IgD-negative memory B cell (primary cell): ENCODE results near the gene ZNF91. TPM values are rescaled to one million over a fixed set of nuclear protein-coding genes. Genes with fewer than 3 reads are reported as not detected.
"Not testable (repeated sequence)": the region's sequence is repeated elsewhere in the genome, so short reads cannot be mapped to it uniquely, and the experiment has no call there.

Experiments
- H3K27ac Mint-ChIP-seq, 3 donors: one replicate each; pipeline ENCODE4 v1.8.0; 2020 to 2022; ENCODE audit warnings: mild to moderate bottlenecking in 3 of 3, mixed read lengths in 3 of 3, moderate library complexity in 1 of 3
- H3K27me3 Mint-ChIP-seq: one replicate; pipeline ENCODE4 v1.8.0; 2021; ENCODE audit warnings: mixed read lengths
- H3K36me3 Mint-ChIP-seq: one replicate; pipeline ENCODE4 v1.8.0; 2020; ENCODE audit warnings: mild to moderate bottlenecking, mixed read lengths
- H3K4me1 Mint-ChIP-seq, 3 donors: one replicate each; pipeline ENCODE4 v1.8.0; 2020 to 2022; ENCODE audit warnings: mixed read lengths in 3 of 3, mild to moderate bottlenecking in 1 of 3
- H3K4me3 Mint-ChIP-seq, 4 donors: one replicate each; pipeline ENCODE4 v1.8.0; 2020 to 2022; ENCODE audit warnings: mild to moderate bottlenecking in 4 of 4, mixed read lengths in 4 of 4, moderate library complexity in 3 of 4
- H3K9me3 Mint-ChIP-seq, 3 donors: one replicate each; pipeline ENCODE4 v1.8.0; 2020 to 2021; ENCODE audit warnings: mixed read lengths in 3 of 3, mild to moderate bottlenecking in 1 of 3
- polyA plus RNA-seq: library from polyadenylated mRNA; unstranded; fragments of 300-500 nt; fragmentation: Illumina TruSeq; gene quantifications from one replicate; pipeline ENCODE4 v1.2.3, GENCODE V29; 2021

Gene ZNF91
- 32.3 TPM for polyA plus RNA-seq

DNA sequence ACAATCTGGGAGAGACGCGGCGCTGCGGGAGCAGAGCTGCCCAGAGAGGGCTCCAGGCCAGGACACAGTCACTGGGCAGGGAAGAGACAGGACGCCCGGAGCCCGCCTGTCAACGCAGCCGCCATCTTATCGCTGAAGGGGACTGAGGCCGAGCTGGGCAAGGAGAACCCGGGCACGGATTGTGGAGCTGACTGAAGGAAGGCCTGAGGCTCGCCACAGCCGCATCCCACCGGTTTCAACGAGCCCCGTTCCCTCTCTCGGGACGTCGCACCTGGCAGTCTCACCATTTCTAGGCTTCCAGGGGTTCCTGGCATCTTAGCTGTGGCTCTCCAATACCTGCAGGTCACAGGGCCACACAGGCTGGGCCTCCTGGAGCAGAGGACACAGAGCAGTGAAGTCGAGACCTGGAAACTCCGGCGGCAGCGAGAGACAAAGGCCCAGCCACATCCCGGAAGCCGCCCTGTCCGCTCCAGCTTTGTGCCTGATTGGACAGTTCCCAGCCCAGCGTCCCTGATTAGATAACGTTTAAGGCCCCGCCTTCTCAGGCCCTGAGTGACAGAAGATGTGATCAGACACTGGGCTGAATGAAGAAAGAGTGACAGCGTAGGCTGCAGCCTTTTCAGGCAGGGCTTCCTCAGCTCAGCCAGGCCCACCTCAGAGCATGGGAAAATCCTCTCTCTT, at the start of gene ZNF91:
Gene ZNF91, minus strand, starts transcription at position 431 of the 681 bp plus-strand sequence. Its CDS starts 117 bp downstream, at position 314.
- Mint-ChIP-seq H3K27ac (peak within 1 kb of the TSS; percentile 97 to 99 (median 98)), H3K4me3 (peak within 1 kb of the TSS; percentile 97 to 100 (median 99)), H3K27me3 (no peaks in the 10 kb centered on the region), H3K36me3 (peaks cover 9% of the 10 kb centered on the region), H3K4me1 (peaks cover 20 to 28% (median 23%) of the 10 kb centered on the region in 3 donors), H3K9me3 (no peaks in the 10 kb centered on the region)

DNA sequence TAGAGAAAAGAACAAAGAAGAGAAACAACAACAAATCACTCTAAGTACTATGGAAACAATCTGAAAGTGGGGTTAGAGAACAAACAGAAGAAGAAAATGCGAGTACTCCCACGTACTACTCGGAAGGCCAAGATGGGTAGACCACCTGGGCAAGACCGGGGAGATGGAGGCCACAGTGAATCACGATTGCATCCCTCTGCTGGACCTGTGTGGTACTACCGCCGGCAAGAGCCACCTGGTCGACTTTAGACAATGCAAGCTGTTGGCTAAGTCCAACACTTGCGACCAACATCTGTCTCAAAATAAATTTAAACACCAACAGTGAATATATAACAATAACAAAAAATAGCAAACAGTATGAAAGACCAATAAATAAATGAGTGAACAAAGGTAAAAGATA, 45.5 kb upstream of the ZNF91 start:
- no peak overlapping the region for H3K4me3 Mint-ChIP-seq
- H3K27ac Mint-ChIP-seq, result no peak overlapping the region
- H3K4me1 Mint-ChIP-seq, result no peaks in the 10 kb centered on the region
- no peaks in the 10 kb centered on the region for H3K27me3 Mint-ChIP-seq
- peaks cover 16 to 19% (median 17%) of the 10 kb centered on the region in 3 donors for H3K9me3 Mint-ChIP-seq
- no peaks in the 10 kb centered on the region for H3K36me3 Mint-ChIP-seq

DNA sequence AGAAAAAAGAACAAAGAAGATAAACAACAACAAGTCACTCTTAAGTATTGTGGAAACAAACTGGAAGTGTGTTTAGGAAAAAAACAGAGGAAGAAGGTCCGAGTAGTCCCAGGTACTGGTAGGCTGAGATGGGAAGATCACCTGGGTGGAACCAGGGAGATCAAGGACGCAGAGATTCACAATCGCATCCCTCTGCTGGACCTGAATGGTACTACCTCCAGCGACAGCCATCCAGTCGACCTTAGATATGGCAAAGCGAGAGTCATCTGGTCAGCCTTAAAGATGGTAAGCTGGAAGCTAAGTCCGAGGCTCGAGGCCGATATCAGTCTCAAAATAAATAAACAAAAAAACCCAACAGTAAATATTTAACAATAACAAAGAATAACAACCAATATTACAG, 44.9 kb upstream of the ZNF91 start:
- no peaks in the 10 kb centered on the region for H3K4me1 Mint-ChIP-seq
- H3K27me3 Mint-ChIP-seq, result no peaks in the 10 kb centered on the region
- H3K27ac Mint-ChIP-seq, result no peak overlapping the region
- peaks cover 16 to 19% (median 17%) of the 10 kb centered on the region in 3 donors for H3K9me3 Mint-ChIP-seq
- no peaks in the 10 kb centered on the region for H3K36me3 Mint-ChIP-seq
- H3K4me3 Mint-ChIP-seq, result no peak overlapping the region

DNA sequence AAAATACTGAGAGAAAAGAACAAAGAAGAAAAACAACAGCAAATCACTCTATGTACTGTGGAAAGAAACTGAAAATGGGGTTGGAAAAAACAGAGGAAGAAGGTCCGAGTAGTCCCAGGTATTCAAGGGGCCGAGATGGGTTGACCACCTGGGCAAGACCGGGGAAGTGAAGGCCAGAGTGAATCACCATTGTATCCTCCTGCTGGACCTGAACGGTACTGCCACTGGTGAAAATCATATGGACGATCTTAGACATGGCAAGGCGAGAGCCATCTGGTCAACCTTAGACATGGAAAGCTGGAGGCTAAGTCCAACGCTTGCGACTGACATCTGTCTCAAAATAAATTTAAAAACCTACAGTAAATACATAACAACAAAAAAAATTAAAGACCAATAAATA, 44.4 kb upstream of the ZNF91 start:
- Mint-ChIP-seq H3K4me1 (no peaks in the 10 kb centered on the region), H3K4me3 (no peak overlapping the region), H3K27me3 (no peaks in the 10 kb centered on the region), H3K9me3 (peaks cover 18 to 19% (median 19%) of the 10 kb centered on the region in 3 donors), H3K36me3 (no peaks in the 10 kb centered on the region), H3K27ac (no peak overlapping the region)

DNA sequence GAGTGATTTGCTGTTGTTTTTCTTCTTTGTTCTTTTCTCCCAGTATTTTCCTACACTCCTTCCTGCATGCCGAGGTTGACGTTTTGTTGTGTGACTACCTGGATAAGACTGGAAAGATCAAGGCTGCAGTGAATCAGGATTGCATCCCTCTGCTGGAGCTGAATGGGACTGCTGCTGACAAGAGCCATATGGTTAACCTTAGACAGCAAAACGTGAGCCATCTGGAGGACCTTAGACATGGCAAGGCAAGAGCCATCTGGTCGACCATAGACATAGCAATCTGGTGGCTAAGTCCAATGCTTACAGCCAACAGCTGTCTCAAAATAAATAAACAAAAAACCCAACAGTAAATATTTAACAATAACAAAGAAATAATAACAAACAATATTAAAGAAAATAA, 42.6 kb upstream of the ZNF91 start:
- Mint-ChIP-seq H3K27me3 (no peaks in the 10 kb centered on the region), H3K27ac (no peak overlapping the region), H3K36me3 (no peaks in the 10 kb centered on the region), H3K9me3 (peaks cover 21 to 23% (median 22%) of the 10 kb centered on the region in 3 donors), H3K4me1 (no peaks in the 10 kb centered on the region), H3K4me3 (no peak overlapping the region)

DNA sequence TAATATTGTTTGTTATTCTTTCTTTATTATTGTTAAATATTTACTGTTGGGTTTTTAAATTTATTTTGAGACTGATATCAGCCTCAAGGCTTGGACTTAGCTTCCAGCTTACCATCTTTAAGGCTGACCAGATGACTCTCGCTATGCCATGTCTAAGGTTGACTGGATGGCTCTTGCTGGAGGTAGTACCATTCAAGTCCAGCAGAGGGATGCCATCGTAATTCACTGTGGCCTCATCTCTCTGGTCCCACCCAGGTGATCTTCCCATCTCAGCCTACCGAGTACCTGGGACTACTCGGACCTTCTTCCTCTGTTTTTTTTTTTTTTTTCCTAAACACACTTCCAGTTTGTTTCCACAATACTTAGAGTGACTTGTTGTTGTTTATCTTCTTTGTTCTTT, 41.7 kb upstream of the ZNF91 start:
- Mint-ChIP-seq H3K9me3 (peaks cover 20 to 23% (median 22%) of the 10 kb centered on the region in 3 donors), H3K36me3 (no peaks in the 10 kb centered on the region)

DNA sequence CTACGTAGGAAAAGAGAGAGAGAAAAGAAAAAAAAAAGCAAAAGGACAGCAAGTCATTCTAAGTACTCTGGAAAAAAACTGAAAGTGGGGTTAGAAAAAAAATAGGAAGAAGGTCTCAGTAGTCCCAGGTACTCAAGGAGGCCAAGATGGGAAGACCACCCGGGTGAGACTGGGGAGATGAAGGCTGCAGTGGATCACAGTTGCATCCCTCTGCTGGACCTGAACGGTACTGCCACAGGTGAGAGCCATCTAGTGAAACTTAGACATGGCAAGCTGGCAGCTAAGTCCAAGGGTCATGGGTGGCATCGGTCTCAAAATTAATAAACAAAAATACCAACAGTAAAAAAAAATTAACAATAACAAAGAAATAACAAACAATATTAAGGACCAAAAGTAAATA, 41.0 kb upstream of the ZNF91 start:
- Mint-ChIP-seq H3K4me1 (no peaks in the 10 kb centered on the region), H3K4me3 (peak overlapping the region in 1 of 4 donors; percentile 43), H3K36me3 (no peaks in the 10 kb centered on the region), H3K27me3 (no peaks in the 10 kb centered on the region), H3K9me3 (peaks cover 20 to 23% (median 22%) of the 10 kb centered on the region in 3 donors), H3K27ac (no peak overlapping the region)

More for the DNA sequence above, 41.7 kb upstream of the ZNF91 start:
- H3K4me1 Mint-ChIP-seq, result no peaks in the 10 kb centered on the region
- H3K27me3 Mint-ChIP-seq, result no peaks in the 10 kb centered on the region
- H3K4me3 Mint-ChIP-seq, result no peak overlapping the region
- no peak overlapping the region for H3K27ac Mint-ChIP-seq

DNA sequence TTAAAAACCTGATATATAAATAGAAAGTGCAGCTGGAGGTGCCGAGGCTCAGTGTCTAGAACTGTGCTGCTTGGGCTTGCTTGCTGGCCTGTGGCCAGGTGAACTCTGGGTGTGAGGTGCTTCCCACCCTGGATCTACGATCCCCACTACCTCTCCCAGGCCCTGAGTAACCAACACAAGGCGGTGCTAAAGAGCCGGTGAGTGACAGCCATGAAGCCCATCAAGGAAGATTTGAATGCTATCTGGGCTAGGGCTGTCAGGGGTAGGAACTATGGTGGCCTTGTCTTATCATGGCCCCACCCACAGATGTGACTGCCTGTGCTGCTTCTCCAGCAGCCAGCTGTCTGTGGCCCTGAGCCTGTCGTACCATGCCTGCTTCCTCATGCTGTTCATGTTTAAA, 25.6 kb upstream of the ZNF91 start:
- no peak overlapping the region for H3K4me3 Mint-ChIP-seq
- H3K4me1 Mint-ChIP-seq, result peaks cover 0 to 2% (median 2%) of the 10 kb centered on the region in 3 donors
- peaks cover 0 to 5% (median 0%) of the 10 kb centered on the region in 3 donors for H3K9me3 Mint-ChIP-seq
- H3K27me3 Mint-ChIP-seq, result peaks cover 2% of the 10 kb centered on the region
- H3K27ac Mint-ChIP-seq, result no peak overlapping the region
- no peaks in the 10 kb centered on the region for H3K36me3 Mint-ChIP-seq

DNA sequence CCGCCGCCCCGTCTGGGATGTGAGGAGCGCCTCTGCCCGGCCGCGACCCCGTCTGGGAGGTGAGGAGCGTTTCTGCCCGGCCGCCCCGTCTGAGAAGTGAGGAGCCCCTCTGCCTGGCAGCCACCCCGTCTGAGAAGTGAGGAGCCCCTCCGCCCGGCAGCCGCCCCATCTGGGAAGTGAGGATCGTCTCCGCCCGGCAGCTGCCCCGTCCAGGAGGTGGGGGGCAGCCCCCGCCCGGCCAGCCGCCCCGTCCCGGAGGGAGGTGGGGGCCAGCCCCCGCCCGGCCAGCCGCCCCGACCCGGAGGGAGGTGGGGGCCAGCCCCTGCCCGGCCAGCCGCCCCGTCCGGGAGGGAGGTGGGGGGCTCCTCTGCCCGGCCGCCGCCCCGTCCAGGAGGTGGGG, 24.0 kb upstream of the ZNF91 start:
- H3K27ac Mint-ChIP-seq, result not testable (repeated sequence)

DNA sequence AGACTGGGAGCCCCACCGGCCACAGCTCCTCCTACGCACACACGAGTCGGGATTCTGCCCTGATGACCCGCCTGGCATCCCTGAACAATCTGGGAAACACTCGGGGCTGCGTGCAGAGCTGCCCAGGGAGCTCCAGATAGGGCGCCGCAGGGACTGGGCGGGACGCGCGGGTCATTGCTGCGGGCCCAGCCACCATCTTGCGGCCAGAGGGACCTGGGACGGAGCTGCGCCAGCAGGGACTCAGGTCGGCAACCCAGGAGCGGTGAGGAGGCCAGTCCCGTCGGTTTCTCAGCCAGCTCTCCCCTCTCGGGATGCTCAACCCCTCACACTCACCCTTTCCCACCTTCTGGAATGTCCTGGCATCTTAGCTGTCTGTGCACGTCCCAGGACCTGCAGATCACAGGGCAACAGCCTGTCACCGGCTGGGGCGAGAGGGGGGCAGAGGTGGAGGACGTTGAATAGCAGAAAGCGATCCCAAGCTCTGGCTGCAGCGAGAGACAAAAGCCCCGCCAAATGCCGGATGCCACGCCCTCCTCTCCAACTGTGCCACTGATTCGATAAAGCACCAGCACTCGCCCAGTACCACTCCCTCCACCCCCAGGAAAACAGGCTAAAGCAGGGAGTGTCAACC, 20.4 kb upstream of the ZNF91 start:
- Mint-ChIP-seq H3K9me3 (peaks cover 0 to 7% (median 4%) of the 10 kb centered on the region in 3 donors), H3K36me3 (no peaks in the 10 kb centered on the region), H3K27me3 (peaks cover 15% of the 10 kb centered on the region), H3K27ac (no peak overlapping the region), H3K4me3 (peak overlapping the region; percentile 74 to 89 (median 84)), H3K4me1 (peaks cover 2 to 12% (median 7%) of the 10 kb centered on the region in 3 donors)

More for the DNA sequence above, 24.0 kb upstream of the ZNF91 start:
- H3K36me3 Mint-ChIP-seq, H3K4me1 Mint-ChIP-seq, H3K9me3 Mint-ChIP-seq, H3K4me3 Mint-ChIP-seq: not testable (repeated sequence)
- peaks cover 12% of the 10 kb centered on the region for H3K27me3 Mint-ChIP-seq

DNA sequence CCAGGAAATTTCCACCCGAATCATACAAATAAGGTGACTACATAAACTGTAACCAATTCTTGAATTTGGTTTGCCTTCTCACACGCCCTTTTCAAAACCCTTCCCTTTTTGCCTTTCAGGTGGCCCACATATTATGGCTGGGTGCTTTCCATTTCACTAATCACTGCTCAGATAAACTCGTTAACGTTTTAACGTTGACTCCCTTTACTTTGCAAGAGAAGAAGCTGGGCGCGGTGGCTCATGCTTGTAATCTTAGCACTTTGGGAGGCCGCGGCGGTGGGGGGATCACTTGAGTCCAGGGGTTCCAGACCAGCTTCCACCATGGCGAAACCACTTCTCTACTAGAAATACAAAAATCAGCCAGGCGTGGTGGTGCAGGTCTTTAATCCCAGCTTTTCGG, 19.8 kb upstream of the ZNF91 start:
- peak overlapping the region in 1 of 3 donors; percentile 9 for H3K27ac Mint-ChIP-seq
- H3K4me1 Mint-ChIP-seq, result peaks cover 2 to 12% (median 7%) of the 10 kb centered on the region in 3 donors
- H3K27me3 Mint-ChIP-seq, result peaks cover 15% of the 10 kb centered on the region
- peaks cover 0 to 5% (median 4%) of the 10 kb centered on the region in 3 donors for H3K9me3 Mint-ChIP-seq
- no peaks in the 10 kb centered on the region for H3K36me3 Mint-ChIP-seq
- H3K4me3 Mint-ChIP-seq, result peak overlapping the region; percentile 74 to 89 (median 84)

DNA sequence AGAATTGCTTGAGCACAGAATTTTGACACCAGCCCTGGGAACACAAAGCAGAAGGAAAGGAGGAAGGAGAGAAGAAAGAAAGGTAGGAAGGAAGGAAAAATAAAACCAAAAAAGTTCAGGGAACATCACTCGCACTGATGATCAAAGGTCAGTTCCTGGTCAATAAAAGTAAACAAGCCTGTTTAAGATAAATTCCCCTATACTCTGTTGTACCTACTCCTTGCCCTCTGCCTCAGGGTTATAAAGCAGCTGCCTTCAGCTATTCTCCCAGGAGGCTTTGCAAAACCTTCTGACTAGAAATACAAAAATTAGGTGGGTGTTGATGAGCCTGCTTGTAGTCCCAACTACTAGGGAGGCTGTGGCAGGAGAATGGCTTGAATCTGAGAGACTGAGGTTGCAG, 14.9 kb upstream of the ZNF91 start:
- Mint-ChIP-seq H3K4me1 (peaks cover 2 to 12% (median 6%) of the 10 kb centered on the region in 3 donors), H3K27ac (no peak overlapping the region), H3K36me3 (no peaks in the 10 kb centered on the region)

DNA sequence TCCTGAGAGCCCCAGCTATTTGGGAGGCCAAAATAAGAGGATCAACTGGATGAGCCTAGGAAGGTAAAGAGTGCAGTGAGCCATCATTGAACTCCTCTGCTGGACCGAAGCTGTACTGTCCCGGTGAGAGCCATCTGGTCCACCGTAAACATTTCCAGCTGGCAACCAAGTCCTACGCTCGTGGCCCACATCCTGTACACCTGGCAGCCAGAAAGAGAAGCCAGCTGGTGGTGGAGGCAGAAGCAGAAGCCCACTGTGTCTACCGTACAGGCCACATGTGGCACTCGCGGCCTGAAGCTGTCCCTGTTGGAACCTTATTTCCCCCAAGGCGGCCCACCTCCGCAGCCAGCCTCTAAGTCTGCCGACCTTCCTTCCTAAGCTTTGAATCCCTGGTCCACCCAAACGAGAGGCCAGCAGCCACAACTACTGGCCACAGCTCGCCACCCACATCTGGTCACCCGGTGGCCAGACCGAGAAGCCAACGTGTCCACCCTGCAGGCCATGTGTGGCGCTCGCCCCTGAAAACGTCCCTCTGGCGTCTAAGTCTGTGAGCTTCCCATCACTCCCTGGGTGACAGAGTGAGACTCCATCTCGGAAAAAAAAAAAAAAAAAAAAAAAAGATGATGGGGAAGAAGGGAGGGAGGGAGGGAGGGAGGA, 14.2 kb upstream of the ZNF91 start:
- no peak overlapping the region for H3K4me3 Mint-ChIP-seq
- H3K36me3 Mint-ChIP-seq, result no peaks in the 10 kb centered on the region
- peaks cover 2 to 5% (median 2%) of the 10 kb centered on the region in 3 donors for H3K4me1 Mint-ChIP-seq
- H3K9me3 Mint-ChIP-seq, result peaks cover 0 to 6% (median 2%) of the 10 kb centered on the region in 3 donors
- no peak overlapping the region for H3K27ac Mint-ChIP-seq
- peaks cover 5% of the 10 kb centered on the region for H3K27me3 Mint-ChIP-seq

More for the DNA sequence above, 14.9 kb upstream of the ZNF91 start:
- H3K4me3 Mint-ChIP-seq, result no peak overlapping the region
- H3K27me3 Mint-ChIP-seq, result peaks cover 10% of the 10 kb centered on the region
- peaks cover 0 to 6% (median 4%) of the 10 kb centered on the region in 3 donors for H3K9me3 Mint-ChIP-seq

DNA sequence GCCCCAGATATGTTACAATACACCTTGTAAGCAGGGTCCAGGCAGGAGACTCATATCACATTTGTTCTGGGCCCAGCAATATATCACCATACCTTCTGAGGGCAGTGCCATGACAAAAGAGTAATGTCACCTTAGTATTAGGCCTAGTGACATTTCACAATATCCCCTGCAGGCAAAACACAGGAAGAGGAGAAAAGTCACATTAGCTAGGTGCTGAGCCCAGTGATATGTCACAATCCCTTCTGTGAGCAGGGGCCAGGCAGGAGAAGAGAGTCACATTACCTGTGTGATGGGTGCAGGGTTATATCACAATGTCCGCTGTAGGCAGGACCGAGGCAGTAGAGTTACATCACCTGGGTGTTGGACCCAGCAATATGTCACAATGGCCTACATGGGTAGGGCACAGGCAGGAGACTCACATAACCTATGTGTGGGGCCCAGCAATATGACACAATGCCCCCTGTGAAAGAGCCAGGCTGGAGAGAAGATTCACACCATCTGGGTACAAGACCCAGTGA, 12.4 kb upstream of the ZNF91 start:
- peaks cover 0 to 3% (median 0%) of the 10 kb centered on the region in 3 donors for H3K9me3 Mint-ChIP-seq
- H3K4me3 Mint-ChIP-seq, result no peak overlapping the region
- no peaks in the 10 kb centered on the region for H3K27me3 Mint-ChIP-seq
- H3K36me3 Mint-ChIP-seq, result no peaks in the 10 kb centered on the region
- H3K4me1 Mint-ChIP-seq, result peaks cover 2% of the 10 kb centered on the region in 3 donors
- peak overlapping the region in 1 of 3 donors; percentile 28 for H3K27ac Mint-ChIP-seq

DNA sequence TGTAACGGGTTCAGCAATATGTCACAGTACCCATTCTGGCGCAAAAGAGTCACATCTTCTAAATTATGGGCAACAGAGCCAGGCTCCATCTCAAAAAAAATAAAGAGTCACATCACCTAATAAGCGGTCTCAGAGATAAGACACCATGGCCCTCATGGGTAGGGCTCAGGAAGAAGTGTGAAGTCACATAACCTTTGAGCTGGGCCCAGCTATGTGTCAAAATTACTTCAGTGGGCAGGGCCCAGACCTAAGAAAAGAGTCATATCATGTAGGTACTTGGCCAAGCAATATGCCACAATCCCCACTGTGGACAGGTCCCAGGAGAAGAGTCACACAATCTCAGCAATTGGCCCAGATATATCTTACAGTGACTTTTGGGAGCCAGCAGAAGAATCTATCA, 11.4 kb upstream of the ZNF91 start:
- Mint-ChIP-seq H3K4me1 (peaks cover 0 to 2% (median 2%) of the 10 kb centered on the region in 3 donors), H3K36me3 (no peaks in the 10 kb centered on the region), H3K27me3 (no peaks in the 10 kb centered on the region), H3K27ac (no peak overlapping the region), H3K4me3 (no peak overlapping the region), H3K9me3 (peaks cover 0 to 2% (median 0%) of the 10 kb centered on the region in 3 donors)
